Activated CD4-positive, alpha-beta T cell treated with anti-CD3 and anti-CD28 coated beads, Interleukin-2, amount 10 ng/mL, durations not matched to agents 7 days and 5 days (primary cell): ENCODE data around the gene SPAG16. TPM values are rescaled to one million over a fixed set of nuclear protein-coding genes. Genes with fewer than 3 reads are reported as not detected.

ENCODE experiments used
- CTCF ChIA-PET: fragments of 350-600 bp; sonication (Branson Sonifier 250); formaldehyde crosslinking; loops from one replicate; lab custom pipeline; 2021; ENCODE audit warnings: antibody characterized with exemption; lab: Charles Lee
- POLR2A ChIA-PET: fragments of 350-600 bp; sonication (Branson Sonifier 250); formaldehyde crosslinking; loops from one replicate; lab custom pipeline; 2021; ENCODE audit warnings: antibody characterized with exemption; lab: Charles Lee
- DNase-seq: peaks from one replicate; pipeline ENCODE4 v3.0.0-alpha.2; 2020
- H3K27ac Mint-ChIP-seq: one replicate; pipeline ENCODE4 v1.8.0; 2021; ENCODE audit warnings: mild to moderate bottlenecking, moderate library complexity, mixed read lengths
- H3K27me3 Mint-ChIP-seq: one replicate; pipeline ENCODE4 v1.8.0; 2021; ENCODE audit warnings: mixed read lengths
- H3K36me3 Mint-ChIP-seq: one replicate; pipeline ENCODE4 v1.8.0; 2021; ENCODE audit warnings: low read depth, mixed read lengths
- H3K4me1 Mint-ChIP-seq: one replicate; pipeline ENCODE4 v1.8.0; 2021; ENCODE audit warnings: mixed read lengths
- H3K4me3 Mint-ChIP-seq: one replicate; pipeline ENCODE4 v1.8.0; 2021; ENCODE audit warnings: mild to moderate bottlenecking, moderate library complexity, mixed read lengths
- H3K9me3 Mint-ChIP-seq: one replicate; pipeline ENCODE4 v1.8.0; 2021; ENCODE audit warnings: mixed read lengths
- total RNA-seq, 2 experiments: library from RNA; stranded (reverse); gene quantifications; one replicate each; pipeline ENCODE4 v1.2.3, GENCODE V29; 2021

SPAG16 gene
- total RNA-seq, 2 experiments from 2014 or later = 10.6 to 10.7 TPM

GRCh38 chr2:214185546-214185945 is 901.3 kb downstream of the SPAG16 start:
- H3K36me3 Mint-ChIP-seq = no peaks in the 10 kb centered on the region
- H3K27me3 Mint-ChIP-seq = no peaks in the 10 kb centered on the region
- H3K9me3 Mint-ChIP-seq = no peaks in the 10 kb centered on the region
- H3K27ac Mint-ChIP-seq = no peak overlapping the region
- ChIA-PET POLR2A (no interaction called here), CTCF (no interaction called here)
- no peak overlapping the region for H3K4me3 Mint-ChIP-seq
- no peak for DNase-seq
- no peaks in the 10 kb centered on the region for H3K4me1 Mint-ChIP-seq

- no peak for DNase-seq
- ChIA-PET CTCF (no interaction called here), POLR2A (no interaction called here)
- Mint-ChIP-seq H3K27ac (no peak overlapping the region), H3K36me3 (no peaks in the 10 kb centered on the region), H3K9me3 (no peaks in the 10 kb centered on the region), H3K4me1 (no peaks in the 10 kb centered on the region), H3K4me3 (no peak overlapping the region), H3K27me3 (no peaks in the 10 kb centered on the region)
These were observed 908.4 kb downstream of the SPAG16 start for GRCh38 chr2:214192711-214193110.

GRCh38 chr2:214193943-214194342 is 909.7 kb downstream of the SPAG16 start:
- Mint-ChIP-seq H3K4me3 (no peak overlapping the region), H3K36me3 (no peaks in the 10 kb centered on the region), H3K9me3 (no peaks in the 10 kb centered on the region), H3K27ac (no peak overlapping the region), H3K27me3 (no peaks in the 10 kb centered on the region), H3K4me1 (no peaks in the 10 kb centered on the region)
- CTCF ChIA-PET = interaction anchor here (0.7 kb wide), 1 partner anchor 286 kb away, joined by 3 read pairs; no protein-coding TSS in a partner anchor
- no peak for DNase-seq
- POLR2A ChIA-PET = no interaction called here

GRCh38 chr2:214196260-214196659 is 912.0 kb downstream of the SPAG16 start:
- no peak overlapping the region for H3K27ac Mint-ChIP-seq
- ChIA-PET CTCF (no interaction called here), POLR2A (no interaction called here)
- H3K9me3 Mint-ChIP-seq = no peaks in the 10 kb centered on the region
- H3K36me3 Mint-ChIP-seq = no peaks in the 10 kb centered on the region
- H3K4me3 Mint-ChIP-seq = no peak overlapping the region
- no peak for DNase-seq
- no peaks in the 10 kb centered on the region for H3K4me1 Mint-ChIP-seq
- no peaks in the 10 kb centered on the region for H3K27me3 Mint-ChIP-seq

GRCh38 chr2:214201892-214202291 is 917.6 kb downstream of the SPAG16 start:
- Mint-ChIP-seq H3K4me3 (no peak overlapping the region), H3K9me3 (peaks cover 2% of the 10 kb centered on the region), H3K36me3 (no peaks in the 10 kb centered on the region), H3K4me1 (no peaks in the 10 kb centered on the region), H3K27ac (no peak overlapping the region), H3K27me3 (no peaks in the 10 kb centered on the region)
- ChIA-PET POLR2A (no interaction called here), CTCF (no interaction called here)
- no peak for DNase-seq

- Mint-ChIP-seq H3K9me3 (peaks cover 2% of the 10 kb centered on the region), H3K27ac (no peak overlapping the region), H3K4me3 (no peak overlapping the region), H3K4me1 (no peaks in the 10 kb centered on the region), H3K27me3 (no peaks in the 10 kb centered on the region), H3K36me3 (no peaks in the 10 kb centered on the region)
- ChIA-PET CTCF (no interaction called here), POLR2A (no interaction called here)
- no peak for DNase-seq
These were observed 919.0 kb downstream of the SPAG16 start for GRCh38 chr2:214203214-214203613.

- DNase-seq = no peak
- Mint-ChIP-seq H3K4me1 (no peaks in the 10 kb centered on the region), H3K27me3 (no peaks in the 10 kb centered on the region), H3K9me3 (peaks cover 2% of the 10 kb centered on the region), H3K36me3 (no peaks in the 10 kb centered on the region), H3K4me3 (no peak overlapping the region), H3K27ac (no peak overlapping the region)
- ChIA-PET POLR2A (no interaction called here), CTCF (no interaction called here)
These were observed 919.6 kb downstream of the SPAG16 start for GRCh38 chr2:214203744-214204289.

GRCh38 chr2:214215107-214215506 is 930.8 kb downstream of the SPAG16 start:
- no peaks in the 10 kb centered on the region for H3K9me3 Mint-ChIP-seq
- no peak overlapping the region for H3K27ac Mint-ChIP-seq
- ChIA-PET POLR2A (no interaction called here), CTCF (no interaction called here)
- no peak for DNase-seq
- H3K27me3 Mint-ChIP-seq = no peaks in the 10 kb centered on the region
- H3K4me3 Mint-ChIP-seq = no peak overlapping the region
- no peaks in the 10 kb centered on the region for H3K4me1 Mint-ChIP-seq
- H3K36me3 Mint-ChIP-seq = no peaks in the 10 kb centered on the region

- no peak for DNase-seq
- Mint-ChIP-seq H3K36me3 (no peaks in the 10 kb centered on the region), H3K9me3 (no peaks in the 10 kb centered on the region), H3K27me3 (no peaks in the 10 kb centered on the region), H3K4me3 (no peak overlapping the region), H3K4me1 (no peaks in the 10 kb centered on the region), H3K27ac (no peak overlapping the region)
- POLR2A ChIA-PET = no interaction called here
- CTCF ChIA-PET = no interaction called here
These were observed 932.9 kb downstream of the SPAG16 start for GRCh38 chr2:214217136-214217535.

GRCh38 chr2:214217599-214217998 is 933.3 kb downstream of the SPAG16 start:
- ChIA-PET POLR2A (no interaction called here), CTCF (no interaction called here)
- H3K27me3 Mint-ChIP-seq = no peaks in the 10 kb centered on the region
- H3K27ac Mint-ChIP-seq = no peak overlapping the region
- DNase-seq = no peak
- H3K4me3 Mint-ChIP-seq = no peak overlapping the region
- H3K36me3 Mint-ChIP-seq = no peaks in the 10 kb centered on the region
- H3K9me3 Mint-ChIP-seq = no peaks in the 10 kb centered on the region
- no peaks in the 10 kb centered on the region for H3K4me1 Mint-ChIP-seq

- Mint-ChIP-seq H3K36me3 (no peaks in the 10 kb centered on the region), H3K27me3 (no peaks in the 10 kb centered on the region), H3K4me1 (no peaks in the 10 kb centered on the region), H3K27ac (no peak overlapping the region), H3K9me3 (no peaks in the 10 kb centered on the region), H3K4me3 (no peak overlapping the region)
- no peak for DNase-seq
- POLR2A ChIA-PET = no interaction called here
- CTCF ChIA-PET = no interaction called here
These were observed 936.0 kb downstream of the SPAG16 start for GRCh38 chr2:214220251-214220650.

GRCh38 chr2:214226061-214226460 is 941.8 kb downstream of the SPAG16 start:
- H3K4me3 Mint-ChIP-seq = no peak overlapping the region
- no peak for DNase-seq
- POLR2A ChIA-PET = no interaction called here
- H3K4me1 Mint-ChIP-seq = no peaks in the 10 kb centered on the region
- H3K9me3 Mint-ChIP-seq = no peaks in the 10 kb centered on the region
- CTCF ChIA-PET = no interaction called here
- no peaks in the 10 kb centered on the region for H3K36me3 Mint-ChIP-seq
- H3K27me3 Mint-ChIP-seq = no peaks in the 10 kb centered on the region
- no peak overlapping the region for H3K27ac Mint-ChIP-seq

GRCh38 chr2:214232271-214232670 is 948.0 kb downstream of the SPAG16 start:
- no peaks in the 10 kb centered on the region for H3K4me1 Mint-ChIP-seq
- ChIA-PET CTCF (no interaction called here), POLR2A (no interaction called here)
- no peak overlapping the region for H3K27ac Mint-ChIP-seq
- no peaks in the 10 kb centered on the region for H3K36me3 Mint-ChIP-seq
- H3K4me3 Mint-ChIP-seq = no peak overlapping the region
- no peaks in the 10 kb centered on the region for H3K27me3 Mint-ChIP-seq
- no peak for DNase-seq
- H3K9me3 Mint-ChIP-seq = no peaks in the 10 kb centered on the region

- H3K36me3 Mint-ChIP-seq = no peaks in the 10 kb centered on the region
- CTCF ChIA-PET = no interaction called here
- H3K4me1 Mint-ChIP-seq = no peaks in the 10 kb centered on the region
- H3K27me3 Mint-ChIP-seq = no peaks in the 10 kb centered on the region
- POLR2A ChIA-PET = no interaction called here
- DNase-seq = no peak
- no peaks in the 10 kb centered on the region for H3K9me3 Mint-ChIP-seq
- H3K27ac Mint-ChIP-seq = no peak overlapping the region
- no peak overlapping the region for H3K4me3 Mint-ChIP-seq
These were observed 948.9 kb downstream of the SPAG16 start for GRCh38 chr2:214233164-214233563.
